ENCODE data around the gene DENND1A. TPM values are rescaled to one million over a fixed set of nuclear protein-coding genes. Genes with fewer than 3 reads are reported as not detected.

Gene DENND1A
- total RNA-seq, 4 donors from 2014 or later, result 17.6 to 33.8 (median 22.9) TPM

- no peak for TF ChIP-seq CTCF (IDR thresholded peaks at IDR 0.05; ENCODE audit: low read depth)
These were observed 526.9 kb downstream of the DENND1A start for GRCh38 chr9:123402981-123403509.

- TF ChIP-seq CTCF (IDR thresholded peaks at IDR 0.05; ENCODE audit: low read depth), result no peak
These were observed 527.9 kb downstream of the DENND1A start for GRCh38 chr9:123401879-123402513.

- no peak for TF ChIP-seq CTCF (IDR thresholded peaks at IDR 0.05; ENCODE audit: low read depth)
These were observed 528.9 kb downstream of the DENND1A start for GRCh38 chr9:123400926-123401503.

GRCh38 chr9:123399803-123400378 lies 530.0 kb downstream of the DENND1A start:
- no peak for TF ChIP-seq CTCF (IDR thresholded peaks at IDR 0.05; ENCODE audit: low read depth)

GRCh38 chr9:123397975-123398374 lies 532.0 kb downstream of the DENND1A start:
- TF ChIP-seq CTCF (IDR thresholded peaks at IDR 0.05; ENCODE audit: low read depth), result no peak

- TF ChIP-seq CTCF (IDR thresholded peaks at IDR 0.05; ENCODE audit: low read depth), result no peak
These were observed 534.0 kb downstream of the DENND1A start for GRCh38 chr9:123395689-123396511.

- TF ChIP-seq CTCF (IDR thresholded peaks at IDR 0.05; ENCODE audit: low read depth), result no peak
These were observed 534.6 kb downstream of the DENND1A start for GRCh38 chr9:123395276-123395688.

Data from subcutaneous adipose tissue (tissue), 4 donors.